Stimulated activated CD4-positive, alpha-beta T cell treated with anti-CD3 and anti-CD28 coated beads, Interleukin-15, amount 100 ng/mL, for 48 hours (primary cell): Measurements from ENCODE around the gene TRERF1.
"Not testable (repeated sequence)": the region's sequence is repeated elsewhere in the genome, so short reads cannot be mapped to it uniquely, and the experiment has no call there.

ENCODE experiments used
- DNase-seq, 2 donors: peaks; one replicate each; pipeline ENCODE4 v3.0.0-alpha.2; 2020; ENCODE audit warnings: low read depth in 2 of 2

The TRERF1 gene

DNA sequence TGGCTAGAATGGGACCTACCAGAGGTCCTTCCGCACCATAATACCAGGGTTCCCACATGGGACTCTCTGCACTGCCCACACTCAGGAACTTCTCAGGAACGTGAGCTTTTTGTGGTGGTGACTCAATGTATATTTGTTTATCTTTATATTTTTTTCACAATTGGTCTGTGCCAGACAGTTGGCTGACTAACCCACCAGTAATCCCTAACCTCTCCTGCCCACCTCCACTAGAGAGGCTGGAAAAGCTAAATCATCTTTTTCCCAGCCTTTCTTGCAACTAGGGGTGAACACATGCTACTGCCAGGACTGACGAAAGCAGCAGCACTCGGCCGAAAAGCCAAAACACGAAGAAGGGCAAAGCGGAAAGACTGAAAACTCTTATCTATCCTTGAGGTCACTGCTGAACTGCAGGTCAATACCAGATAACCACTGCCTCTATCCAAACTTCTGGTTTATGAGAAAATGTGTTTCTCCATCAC is 112.9 kb downstream of the TRERF1 start:
- DNase-seq = no peak

DNA sequence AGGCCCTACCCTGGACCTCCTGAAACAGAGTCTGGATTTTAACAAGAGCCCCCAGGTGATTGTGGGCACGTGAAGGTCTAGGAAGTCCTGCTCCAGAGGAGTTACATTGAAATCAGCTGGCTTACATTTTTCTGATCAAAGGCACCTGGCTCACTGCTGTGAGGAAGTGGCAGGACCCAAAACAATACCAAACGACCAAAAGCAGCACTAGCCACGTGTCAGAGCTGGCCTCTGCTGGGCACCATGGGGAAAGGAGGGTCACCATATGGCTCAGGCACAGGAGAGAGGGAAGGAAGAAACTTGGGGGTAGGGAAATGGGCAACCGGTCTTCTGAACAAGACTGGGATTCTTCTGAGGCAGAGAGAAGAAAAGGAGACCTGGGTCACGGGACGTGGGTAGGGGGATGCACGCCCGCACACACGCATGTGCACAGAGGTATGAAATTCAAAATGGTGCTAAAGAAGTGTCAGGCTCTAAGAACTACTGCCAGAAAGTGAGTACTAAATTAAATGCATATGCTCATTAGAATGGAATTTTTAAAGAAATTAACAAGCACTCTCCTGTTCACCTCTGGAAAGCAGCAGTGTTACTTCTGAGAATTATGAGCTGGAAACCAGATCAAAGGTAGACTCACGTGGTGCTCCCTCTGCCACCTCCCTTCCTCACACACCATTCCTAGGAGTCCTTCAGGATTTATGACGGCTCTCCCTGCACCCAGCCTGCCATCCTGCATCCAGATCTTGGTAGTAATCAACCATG is 113.6 kb downstream of the TRERF1 start:
- no peak for DNase-seq

DNA sequence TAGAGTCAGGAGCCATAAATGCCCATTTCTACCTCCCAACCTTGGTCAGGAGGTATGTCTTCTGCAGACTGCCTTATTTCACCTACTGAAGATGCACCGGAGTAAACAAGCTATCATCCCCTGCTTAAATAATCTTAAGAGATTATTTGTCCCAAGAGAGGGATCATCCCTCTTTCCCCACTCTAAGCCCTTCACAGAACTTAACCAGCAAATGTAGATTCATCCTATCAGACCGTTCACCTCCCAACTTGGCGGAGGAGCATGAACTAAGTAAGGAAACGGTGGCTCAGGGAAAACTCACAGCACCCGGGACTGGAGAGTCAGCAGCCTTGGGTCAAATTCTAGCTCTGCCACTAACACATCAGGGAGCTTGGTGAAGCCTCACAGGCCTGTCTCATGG is 115.3 kb downstream of the TRERF1 start:
- no peak for DNase-seq

DNA sequence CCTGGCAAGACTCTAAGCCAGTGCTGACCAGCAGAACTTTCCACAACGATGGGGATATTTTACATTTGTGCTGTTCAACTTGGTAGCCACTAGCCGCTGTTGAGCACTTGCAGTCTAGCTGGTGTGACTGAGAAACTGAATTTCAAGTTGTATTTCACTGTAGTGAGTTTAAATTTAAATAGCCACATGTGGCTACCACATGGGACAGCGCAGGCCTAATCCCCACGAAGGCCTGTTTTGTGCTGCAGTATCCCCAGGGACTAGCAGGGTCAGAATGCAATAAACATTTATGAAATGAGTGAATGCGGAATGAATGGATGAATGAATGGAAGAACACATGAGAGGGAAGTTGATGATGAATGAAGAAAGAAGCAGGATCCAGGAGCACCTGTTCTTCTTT is 115.8 kb downstream of the TRERF1 start:
- DNase-seq = no peak

DNA sequence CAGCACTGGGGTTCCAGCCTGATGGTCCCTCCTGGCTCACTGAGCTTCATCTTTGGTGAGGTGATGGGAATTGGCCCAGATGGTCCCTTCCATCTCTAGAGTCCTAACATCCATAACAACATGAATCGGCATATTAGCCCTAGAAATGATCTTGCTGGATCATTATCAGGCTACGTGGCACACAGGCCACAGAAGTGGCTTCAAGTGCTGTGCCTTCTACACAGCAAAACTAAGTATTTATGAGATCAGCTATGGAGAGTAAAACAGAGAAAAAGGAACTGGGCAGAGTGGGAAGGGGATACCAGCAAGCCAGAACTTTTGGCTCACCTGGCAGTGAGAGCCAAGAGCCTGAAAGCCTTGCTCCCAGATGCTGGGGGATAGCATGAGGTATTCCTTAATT is 116.9 kb downstream of the TRERF1 start:
- no peak for DNase-seq

DNA sequence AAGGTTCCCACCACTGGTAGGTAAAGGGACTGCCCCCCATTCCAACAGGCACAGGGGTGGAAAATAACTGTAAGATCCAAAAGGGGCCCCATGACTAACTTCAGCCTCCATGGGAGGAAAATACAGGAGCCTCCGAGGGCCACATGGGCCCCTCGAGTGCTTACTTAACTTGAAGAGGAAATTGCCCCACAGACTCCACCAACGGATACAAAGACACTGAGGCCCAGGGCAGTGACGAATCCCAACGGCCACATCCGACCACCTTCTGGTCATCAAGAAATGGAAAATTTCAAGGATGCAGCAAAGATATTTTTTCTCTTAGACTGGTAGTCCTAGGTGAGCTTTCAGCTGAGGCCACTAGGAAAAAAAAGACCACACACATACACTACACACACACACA is 118.1 kb downstream of the TRERF1 start:
- no peak for DNase-seq

DNA sequence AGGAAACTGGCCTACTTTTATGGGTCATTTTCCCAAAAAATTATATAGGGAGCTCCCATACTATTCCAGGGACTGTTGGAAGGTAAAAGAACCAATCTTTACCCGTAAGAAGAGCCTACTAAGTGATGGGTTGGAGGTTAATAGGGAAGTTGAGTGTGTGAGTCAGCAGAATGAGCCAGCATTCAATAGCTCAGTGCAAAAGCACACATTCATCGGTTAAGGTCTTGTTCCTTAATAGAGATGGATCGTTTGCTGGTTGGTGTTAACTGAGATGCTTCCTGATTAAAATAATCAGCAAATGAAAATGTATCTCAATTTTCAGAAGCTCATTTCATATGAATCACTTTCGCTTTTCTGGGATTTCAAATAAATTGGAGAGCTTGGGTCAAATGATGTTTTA is 118.8 kb downstream of the TRERF1 start:
- DNase-seq = no peak

DNA sequence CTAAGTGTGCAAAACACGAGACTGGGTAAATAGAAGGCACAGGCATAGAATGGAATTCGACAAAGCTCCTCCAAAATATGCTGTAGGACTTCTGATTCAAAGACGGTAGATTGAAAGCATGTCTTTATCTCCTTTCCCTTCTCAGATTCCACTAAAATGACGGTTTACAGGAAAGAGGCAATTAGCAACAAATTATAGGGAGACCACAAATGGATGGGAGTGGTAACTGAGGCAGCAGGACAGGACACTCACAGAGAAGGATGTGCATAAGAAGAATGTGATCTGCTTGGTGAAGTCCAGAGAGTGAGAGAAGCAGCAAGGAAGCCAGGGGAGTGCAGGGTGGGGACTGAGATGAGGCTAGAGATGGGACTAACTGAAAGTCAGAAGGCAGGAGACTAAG is 120.7 kb downstream of the TRERF1 start:
- no peak for DNase-seq

DNA sequence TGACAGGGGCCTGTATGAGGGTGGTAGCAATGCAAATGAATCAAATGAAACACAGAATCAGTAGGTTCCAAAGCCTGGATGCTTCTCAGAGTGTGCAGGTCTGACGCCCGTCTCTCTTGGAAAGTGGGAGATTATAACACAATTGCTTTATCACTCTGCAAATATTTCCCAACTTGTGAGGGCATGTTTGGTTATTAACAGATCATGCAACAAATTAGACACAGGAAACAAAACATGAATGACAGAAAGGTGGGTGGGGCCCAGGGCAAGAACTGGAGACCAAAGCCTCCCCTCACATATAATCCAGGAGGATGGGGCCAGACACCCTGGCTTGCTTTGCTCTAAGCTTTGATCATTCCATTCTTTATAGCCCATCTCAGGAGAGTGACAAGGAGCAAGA is 125.5 kb downstream of the TRERF1 start:
- no peak for DNase-seq

DNA sequence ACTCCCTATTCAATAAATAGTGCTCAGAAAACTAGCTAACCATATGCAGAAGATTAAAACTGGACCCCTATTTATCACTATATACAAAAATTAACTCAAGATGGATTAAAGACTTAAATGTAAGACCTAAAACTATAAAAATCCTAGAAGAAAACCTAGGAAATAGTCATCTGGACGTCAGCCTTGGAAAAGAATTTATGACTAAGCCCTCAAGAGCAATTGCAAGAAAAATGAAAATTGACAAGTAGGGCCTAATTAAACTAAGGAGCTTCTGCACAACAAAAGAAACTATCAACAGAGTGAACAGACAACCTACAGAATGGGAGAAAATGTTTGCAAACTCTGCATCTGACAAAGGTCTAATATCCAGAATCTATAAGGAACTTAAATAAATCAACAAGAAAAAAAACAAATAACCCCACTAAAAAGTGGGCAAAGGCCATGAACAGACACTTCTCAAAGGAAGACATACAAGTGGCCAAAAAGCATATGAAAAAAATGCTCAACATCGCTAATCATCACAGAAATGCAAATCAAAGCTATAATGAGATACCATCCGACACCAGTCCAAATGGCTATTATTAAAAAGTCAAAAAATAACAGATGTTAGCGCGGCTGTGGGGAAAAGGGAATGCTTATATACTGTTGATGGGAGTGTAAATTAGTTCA is 126.9 kb downstream of the TRERF1 start:
- not testable (repeated sequence) for DNase-seq

DNA sequence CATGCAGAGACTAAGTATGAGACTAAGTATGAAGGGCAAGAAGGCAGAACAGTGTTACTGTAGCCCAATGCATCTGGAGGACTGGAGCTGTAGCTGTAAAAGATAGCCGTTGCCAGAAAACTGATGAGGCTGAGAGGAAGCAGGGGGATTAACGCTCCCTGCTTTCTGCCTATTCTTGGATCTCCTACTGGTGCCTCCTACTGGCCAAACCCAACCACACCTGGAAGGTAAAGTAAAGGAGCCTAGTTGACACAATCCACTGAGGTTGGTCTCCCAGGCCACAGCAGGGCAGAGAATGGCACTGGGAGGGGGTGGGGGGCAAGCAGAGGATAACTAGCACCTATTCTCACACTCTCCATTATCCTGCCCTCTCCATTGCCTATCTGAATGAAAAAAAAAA is 129.1 kb downstream of the TRERF1 start:
- no peak for DNase-seq

DNA sequence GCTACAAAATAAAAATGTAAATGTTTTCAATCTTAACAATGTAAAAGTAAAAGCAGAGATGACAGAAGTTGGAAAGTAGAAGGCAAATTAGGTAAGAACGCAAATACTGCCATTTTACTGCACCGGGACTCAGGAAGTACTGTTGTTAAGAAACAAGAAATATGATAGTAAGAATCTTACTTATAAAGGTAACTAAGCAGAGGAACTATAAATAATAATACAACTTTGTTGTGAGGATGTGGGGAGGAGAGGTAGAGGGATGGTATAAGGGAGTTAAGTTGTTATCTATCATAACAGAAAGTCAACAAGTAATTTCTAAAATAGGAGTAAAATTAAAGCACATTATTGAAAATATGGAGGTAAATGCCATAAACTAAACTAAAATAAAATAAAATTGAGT is 129.8 kb downstream of the TRERF1 start:
- no peak for DNase-seq

DNA sequence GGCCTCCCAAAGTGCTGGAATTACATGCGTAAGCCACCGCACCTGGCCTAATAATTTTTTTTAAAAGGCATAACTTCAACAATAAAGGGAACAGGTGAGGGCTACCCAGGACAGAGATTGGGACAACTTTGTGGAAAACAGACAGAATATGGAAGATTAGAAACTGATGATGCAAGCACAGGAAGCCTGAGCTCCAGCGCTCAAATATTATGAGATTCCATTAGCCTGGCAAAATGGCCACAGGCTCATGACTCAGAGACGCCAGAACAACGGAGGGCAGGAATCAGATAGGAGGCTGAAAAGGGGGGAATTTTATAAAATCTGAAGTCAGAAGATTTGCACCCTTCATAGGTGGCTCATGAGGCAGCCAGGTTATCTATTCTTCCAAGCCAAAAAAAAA is 131.0 kb downstream of the TRERF1 start:
- DNase-seq = no peak

DNA sequence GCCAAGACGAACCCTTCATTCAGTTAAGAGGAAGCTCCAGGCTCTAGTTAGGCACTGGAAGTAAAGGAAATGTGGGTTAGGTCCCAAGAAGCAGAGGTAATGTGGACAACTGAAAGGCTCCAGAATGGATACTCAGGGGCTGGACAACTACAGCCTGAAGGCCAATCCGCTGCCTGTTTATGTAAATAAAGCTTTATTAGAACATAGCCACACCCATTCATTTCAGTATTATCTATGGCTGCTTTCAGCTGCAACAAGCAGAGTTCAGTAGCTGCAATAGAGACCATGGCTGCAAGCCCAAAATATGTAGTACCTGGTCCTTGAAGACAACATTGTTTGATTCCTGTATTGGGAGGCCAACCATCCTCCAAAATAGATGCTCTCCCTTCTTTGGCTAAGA is 133.2 kb downstream of the TRERF1 start:
- DNase-seq = no peak

DNA sequence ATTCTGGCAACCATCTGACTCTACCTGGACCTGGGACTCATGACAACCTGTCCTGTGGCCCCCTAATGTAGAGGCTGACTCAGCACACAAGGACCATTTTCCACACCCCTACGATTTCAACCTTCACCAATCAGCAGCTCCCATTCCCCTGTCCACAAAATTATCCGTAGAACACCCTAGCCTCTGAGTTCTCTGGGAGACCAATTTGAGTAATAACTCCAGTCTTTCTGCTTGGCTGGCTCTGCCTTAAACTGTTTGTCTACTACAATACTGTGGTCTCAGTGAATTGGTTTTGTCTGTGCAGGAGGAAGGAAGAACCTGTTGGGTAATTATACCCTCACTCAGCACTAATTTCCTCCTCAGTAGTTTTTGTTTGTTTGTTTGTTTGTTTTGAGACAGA is 134.7 kb downstream of the TRERF1 start:
- DNase-seq = no peak

DNA sequence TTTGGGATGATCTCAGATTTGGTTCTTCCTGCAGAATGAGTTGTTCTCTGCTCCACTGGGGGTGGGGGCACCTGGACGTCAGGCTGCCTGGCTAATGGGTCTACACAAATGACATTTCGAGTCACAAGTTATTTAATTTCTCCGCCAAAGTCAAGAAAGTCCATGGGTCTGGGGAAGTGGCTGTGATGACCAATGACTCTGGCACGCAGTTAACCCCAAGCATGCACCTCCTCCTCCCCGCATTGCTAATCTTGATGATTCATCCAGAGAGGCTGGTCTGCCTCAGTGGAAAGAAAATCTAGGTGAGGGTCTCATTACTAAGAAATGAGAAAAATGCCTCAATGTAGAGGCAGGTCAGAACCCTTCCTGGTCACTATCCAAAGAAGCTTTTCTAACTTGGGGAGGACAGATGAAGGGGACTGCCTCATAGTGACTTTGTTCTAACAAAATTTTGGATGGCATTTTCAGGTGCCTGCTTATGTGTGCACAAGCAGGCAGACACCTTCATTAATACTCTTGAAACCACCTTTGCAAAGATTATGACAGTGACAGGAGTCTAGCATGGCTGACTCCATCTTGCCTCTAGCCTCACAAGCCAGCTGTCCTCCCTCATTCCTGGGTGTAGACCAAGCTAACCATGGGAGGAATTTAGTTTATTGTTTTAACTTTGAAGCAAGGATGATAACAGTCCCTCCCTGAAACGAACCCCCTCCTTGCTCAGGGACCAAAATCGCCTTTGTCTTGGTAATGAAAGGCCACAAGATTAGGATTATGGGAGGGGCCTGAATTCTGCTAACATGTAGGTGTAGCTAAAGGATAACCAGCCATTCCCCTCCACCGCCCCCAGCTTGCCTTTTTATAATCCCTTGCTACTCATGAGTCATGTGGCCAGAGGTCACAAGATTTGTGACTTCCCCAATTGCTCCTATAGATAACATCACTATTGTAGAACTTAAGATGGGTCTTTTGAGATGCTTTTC is 135.4 kb downstream of the TRERF1 start:
- no peak for DNase-seq

DNA sequence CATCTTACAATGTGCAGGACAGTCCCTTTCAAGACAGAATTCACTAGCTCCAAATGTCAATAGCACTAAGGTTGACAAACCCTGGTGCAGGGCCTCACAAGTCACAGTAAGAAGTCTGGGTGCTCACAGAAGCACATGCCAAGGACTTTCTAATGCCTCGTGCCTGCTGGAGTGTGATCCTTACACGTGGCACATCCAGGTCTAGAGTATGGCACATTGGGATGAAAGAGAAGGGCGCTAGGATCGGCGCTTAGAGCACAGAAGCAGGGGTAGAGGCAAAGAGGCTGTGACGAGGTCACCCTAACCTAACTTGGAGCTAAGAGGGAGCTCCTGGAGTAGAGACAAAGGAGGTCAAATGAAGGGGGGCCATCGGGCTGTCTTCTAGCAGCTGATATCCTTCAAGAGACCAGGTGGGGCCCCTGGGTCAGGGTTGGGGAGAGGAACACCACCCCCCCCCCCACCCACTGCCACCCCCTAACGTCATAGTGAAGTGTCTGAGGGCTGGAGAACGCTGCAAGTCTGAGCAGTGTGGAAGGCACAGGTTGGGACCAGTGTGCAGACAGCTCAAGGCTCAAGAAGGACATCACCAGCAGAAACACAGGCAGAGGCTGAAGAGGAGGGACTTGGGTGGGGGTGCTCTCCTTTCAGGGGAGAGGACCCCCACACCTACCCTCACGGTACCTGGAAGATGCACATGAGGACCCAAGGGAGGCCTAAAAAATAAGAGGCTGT is 136.3 kb downstream of the TRERF1 start:
- no peak for DNase-seq

DNA sequence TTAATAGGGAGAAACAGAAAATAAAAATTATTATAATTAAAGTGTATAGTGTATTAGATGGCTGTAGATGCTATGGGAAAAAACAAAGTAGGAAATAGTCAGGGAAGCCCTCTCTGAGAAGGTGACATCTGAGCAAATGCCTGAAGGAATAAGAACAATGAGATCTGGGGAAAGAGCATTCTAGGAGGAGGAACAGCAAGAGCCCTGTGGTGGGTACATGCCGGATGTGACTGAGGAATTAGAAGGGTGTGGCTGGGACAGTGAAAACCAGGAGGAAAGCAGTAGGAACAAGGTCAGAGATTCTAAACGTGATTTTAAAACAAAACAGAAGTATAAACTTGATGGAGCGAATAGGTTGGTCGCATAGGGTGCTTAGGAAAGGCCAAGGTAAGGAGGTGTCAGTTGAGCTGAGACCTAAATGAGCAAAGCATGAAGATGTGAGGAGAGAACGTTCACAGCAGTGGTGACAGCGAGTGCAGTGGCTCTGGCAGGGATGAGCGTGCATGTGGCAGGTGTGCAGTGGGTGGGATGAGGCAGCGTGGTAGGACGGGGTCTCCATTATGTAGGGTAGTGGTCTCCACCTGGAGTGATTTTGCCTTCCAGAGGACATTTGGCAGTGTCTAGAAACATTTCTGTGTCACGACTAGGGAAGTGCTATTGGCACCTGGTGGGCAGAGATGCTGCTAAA is 137.0 kb downstream of the TRERF1 start:
- no peak for DNase-seq

DNA sequence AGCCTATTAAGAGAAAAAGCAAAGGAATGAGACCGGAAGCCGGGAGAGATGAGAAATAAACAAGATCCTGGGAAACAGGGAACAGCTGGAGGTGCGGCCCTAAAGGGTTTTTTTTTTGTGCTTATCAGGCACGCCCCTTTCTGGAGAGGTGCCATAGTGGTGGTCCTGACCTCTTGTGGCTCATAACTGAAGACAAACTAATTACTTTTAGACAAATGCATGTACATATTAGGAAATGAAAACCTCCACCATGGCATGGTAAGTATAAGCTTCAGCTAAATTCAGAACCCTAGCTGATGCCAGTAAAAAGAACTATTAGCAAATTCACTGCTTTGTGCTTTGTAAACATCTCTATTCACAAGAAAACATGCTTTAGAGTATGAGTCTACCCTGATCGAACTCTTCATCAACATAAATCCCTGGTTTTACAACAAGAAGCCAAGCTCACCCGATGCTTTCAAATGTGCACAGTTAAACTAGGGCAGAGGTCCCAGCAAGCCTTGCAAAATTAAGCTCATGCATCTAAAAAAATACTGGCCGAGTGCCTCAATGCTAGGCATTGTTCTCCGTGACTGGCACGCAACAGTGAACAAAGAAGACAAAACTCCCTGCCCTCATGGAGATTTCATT is 137.7 kb downstream of the TRERF1 start:
- DNase-seq = no peak

DNA sequence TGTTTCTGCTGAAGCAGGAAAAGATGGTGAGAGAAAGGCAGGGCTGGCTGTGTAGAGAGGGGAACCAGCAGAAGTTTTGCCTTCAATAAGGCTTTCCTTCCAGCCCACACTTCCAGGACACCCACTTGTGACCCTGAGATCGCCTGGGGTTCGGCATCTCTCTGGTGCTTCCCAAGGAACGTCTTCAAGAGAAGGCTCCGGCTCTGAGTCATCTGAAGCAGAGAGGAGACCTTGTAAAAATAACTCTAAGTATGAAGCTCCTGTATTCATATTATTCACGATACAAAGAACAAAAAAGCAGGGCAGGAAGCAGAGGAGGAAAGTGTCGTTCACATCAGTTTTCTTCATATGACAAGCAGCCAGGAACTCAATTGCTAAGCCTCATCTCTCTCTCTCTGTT is 138.7 kb downstream of the TRERF1 start:
- no peak for DNase-seq

DNA sequence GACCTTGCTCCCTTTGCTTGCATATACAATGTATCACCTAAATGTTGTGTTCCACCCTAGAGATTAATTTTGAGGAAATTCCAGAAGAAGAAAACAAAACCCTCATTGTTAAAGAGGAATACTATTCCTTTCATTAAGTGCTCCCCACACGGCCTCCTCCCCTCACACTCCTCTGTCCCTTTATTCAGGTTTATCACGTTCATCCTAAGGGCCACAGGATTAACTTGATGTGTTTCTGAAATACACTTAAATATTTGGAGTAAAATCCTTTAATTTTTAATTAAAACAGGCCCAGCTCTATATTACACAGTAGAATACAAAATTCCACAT is 144.6 kb downstream of the TRERF1 start:
- no peak for DNase-seq
